DND-41 (cell line): Measurements from ENCODE around the gene SPATA46.

ENCODE experiments used
- ATAC-seq: fragments of 200-7000 bp; cut with Tn5 transposase; 3 replicates; pipeline ENCODE4 v1.9.1; 2021; ENCODE audit warnings: low read depth; ENCODE audit not compliant: insufficient read depth
- DNase-seq: peaks from one replicate; pipeline ENCODE4 v3.0.0-alpha.2; 2020
- H2AFZ ChIP-seq: 2 replicates; pipeline ENCODE4 v1.6.0; 2012; ENCODE audit warnings: low read depth, low read length
- H3K27ac ChIP-seq: 2 replicates; pipeline ENCODE4 v1.5.1; 2012; ENCODE audit warnings: low read length, inconsistent platforms
- H3K27me3 ChIP-seq: fragments of 200-600 bp; sonication (generic); 2 replicates; pipeline ENCODE4 v1.6.0; 2012; ENCODE audit warnings: low read length, mild to moderate bottlenecking, inconsistent platforms; ENCODE audit not compliant: insufficient read depth, poor library complexity
- H3K36me3 ChIP-seq: 2 replicates; pipeline ENCODE4 v1.5.1; 2012; ENCODE audit warnings: low read length, inconsistent platforms; ENCODE audit not compliant: insufficient read depth
- H3K4me1 ChIP-seq: 2 replicates; pipeline ENCODE4 v1.5.1; 2012; ENCODE audit warnings: mild to moderate bottlenecking, low read length; ENCODE audit not compliant: insufficient read depth
- H3K4me2 ChIP-seq: 2 replicates; pipeline ENCODE4 v1.6.0; 2012; ENCODE audit warnings: mild to moderate bottlenecking, moderate library complexity, low read length, inconsistent platforms; ENCODE audit not compliant: insufficient read depth
- H3K4me3 ChIP-seq, 2 experiments: fragments of 200-600 bp in 1 of 2; shearing (Covaris generic) in 1 of 2; 2 replicates each; pipeline ENCODE4 v1.5.1; 2012 to 2016; ENCODE audit warnings: inconsistent platforms in 2 of 2, low read length in 2 of 2, mild to moderate bottlenecking in 2 of 2, low read depth in 1 of 2, moderate library complexity in 1 of 2
- H3K79me2 ChIP-seq: 2 replicates; pipeline ENCODE4 v1.6.0; 2012; ENCODE audit warnings: low read length, inconsistent platforms; ENCODE audit not compliant: insufficient read depth
- H3K9ac ChIP-seq: 2 replicates; pipeline ENCODE4 v1.6.0; 2012; ENCODE audit warnings: low read depth, mild to moderate bottlenecking, inconsistent platforms, low read length, moderate library complexity
- H3K9me3 ChIP-seq: 2 replicates; pipeline ENCODE4 v1.5.1; 2012; ENCODE audit warnings: low read length, moderate library complexity, mild to moderate bottlenecking, inconsistent platforms; ENCODE audit not compliant: insufficient read depth, severe bottlenecking
- H4K20me1 ChIP-seq: 2 replicates; pipeline ENCODE4 v1.6.0; 2012; ENCODE audit warnings: low read length; ENCODE audit not compliant: insufficient read depth
- CTCF ChIP-seq: IDR thresholded peaks from 2 replicates; pipeline ENCODE4 v1.5.1; 2012; ENCODE audit warnings: borderline replicate concordance, low read length, moderate library complexity, mild to moderate bottlenecking; ENCODE audit not compliant: poor library complexity, severe bottlenecking; ENCODE audit errors: extremely low read depth
- EZH2 ChIP-seq: IDR thresholded peaks from 3 replicates; pipeline ENCODE4 v1.6.1; 2012; ENCODE audit warnings: borderline replicate concordance, low read depth, mild to moderate bottlenecking, moderate library complexity, low read length, inconsistent platforms; ENCODE audit not compliant: severe bottlenecking

The SPATA46 gene

GRCh38 chr1:162381941-162382750 lies 5.5 kb upstream of the SPATA46 start:
- Histone ChIP-seq H2AFZ (no peak overlapping the region), H3K9me3 (no peaks in the 10 kb centered on the region), H3K36me3 (no peaks in the 10 kb centered on the region), H3K79me2 (no peaks in the 10 kb centered on the region), H3K27ac (no peak overlapping the region), H3K9ac (no peak overlapping the region), H3K27me3 (peaks cover 6% of the 10 kb centered on the region), H3K4me1 (no peaks in the 10 kb centered on the region), H3K4me3 (no peak overlapping the region), H4K20me1 (no peaks in the 10 kb centered on the region), H3K4me2 (no peak overlapping the region)
- DNase-seq (no peak), ATAC-seq (no peak)
- no peak for TF ChIP-seq CTCF
- no peak for TF ChIP-seq EZH2

GRCh38 chr1:162381383-162381782 lies 4.7 kb upstream of the SPATA46 start, which contains the start of gene C1orf226:
Gene C1orf226, plus strand, starts transcription at chr1:162381728. Its CDS starts 174 bp downstream, at chr1:162381902.
- Histone ChIP-seq H3K4me3 (no peak within 1 kb of the TSS), H3K27me3 (peaks cover 12% of the 10 kb centered on the region), H4K20me1 (no peaks in the 10 kb centered on the region), H3K79me2 (no peaks in the 10 kb centered on the region), H3K9me3 (no peaks in the 10 kb centered on the region), H3K4me1 (no peaks in the 10 kb centered on the region), H3K36me3 (no peaks in the 10 kb centered on the region), H3K4me2 (no peak within 1 kb of the TSS), H2AFZ (no peak within 1 kb of the TSS), H3K27ac (no peak within 1 kb of the TSS), H3K9ac (no peak within 1 kb of the TSS)
- TF ChIP-seq CTCF (no peak), EZH2 (no peak)
- no peak for ATAC-seq
- no peak for DNase-seq

DNA sequence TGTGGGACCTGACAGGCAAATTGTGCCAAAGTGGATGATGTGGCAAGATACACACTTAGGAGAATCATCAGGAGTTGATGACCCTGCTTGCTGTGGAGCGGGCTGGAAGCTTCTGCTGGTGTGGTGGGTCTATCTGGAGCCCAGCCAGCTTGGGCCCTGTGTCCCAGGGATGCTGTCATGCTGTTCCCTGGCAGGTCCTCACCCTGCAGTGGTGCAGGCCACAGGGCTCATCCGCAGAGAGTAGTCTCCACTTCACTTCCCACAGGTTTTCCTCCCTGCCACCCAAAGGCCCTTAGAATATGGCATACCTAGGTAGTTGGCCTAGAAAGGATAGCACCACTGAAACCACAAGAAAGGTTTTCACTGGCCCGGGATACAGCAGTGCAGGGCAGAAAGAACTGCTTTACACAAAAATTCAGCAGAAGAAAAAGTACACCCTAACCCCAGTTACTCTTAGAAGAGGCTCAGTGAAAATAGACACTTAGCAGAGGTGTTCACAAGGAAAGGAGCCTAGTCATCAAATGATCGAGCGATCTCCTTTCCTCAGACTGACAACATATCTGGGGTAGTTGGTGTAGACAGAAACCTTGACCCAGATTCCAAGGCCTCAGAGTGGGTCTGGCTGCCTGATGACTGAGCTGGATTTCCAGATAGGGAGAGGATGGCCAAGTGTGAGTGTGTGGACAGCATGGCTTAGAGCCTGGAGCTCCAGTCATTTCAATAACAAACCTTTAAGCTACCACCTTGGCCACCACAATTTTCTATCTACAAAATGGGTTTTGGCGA lies 3.6 kb upstream of the SPATA46 start:
- Histone ChIP-seq H3K9me3 (no peaks in the 10 kb centered on the region), H3K27ac (no peak overlapping the region), H3K9ac (no peak overlapping the region), H3K4me3 (no peak overlapping the region), H3K27me3 (peaks cover 12% of the 10 kb centered on the region), H4K20me1 (no peaks in the 10 kb centered on the region), H2AFZ (no peak overlapping the region), H3K36me3 (no peaks in the 10 kb centered on the region), H3K4me1 (no peaks in the 10 kb centered on the region), H3K4me2 (no peak overlapping the region), H3K79me2 (no peaks in the 10 kb centered on the region)
- no peak for ATAC-seq
- no peak for TF ChIP-seq CTCF
- TF ChIP-seq EZH2, result no peak
- DNase-seq, result no peak
